Right lobe of liver (tissue), 6 donors: Measurements from ENCODE around the gene TFG. TPM values are rescaled to one million over a fixed set of nuclear protein-coding genes. Genes with fewer than 3 reads are reported as not detected.

Experiments used
- ATAC-seq, 4 donors: fragments of 200-7000 bp; cut with Tn5 transposase; one replicate each; pipeline ENCODE4 v1.9.1; 2020; ENCODE audit warnings: mild to moderate bottlenecking in 4 of 4, moderate library complexity in 4 of 4
- DNase-seq, 3 donors: peaks; one replicate each; pipeline ENCODE4 v3.0.0-alpha.2; 2020
- H3K27ac ChIP-seq, 3 donors: fragments of 200-600 bp; one replicate each; pipeline ENCODE4 v1.8.0; 2022
- H3K27me3 ChIP-seq, 2 donors: fragments of 200-600 bp; one replicate each; pipeline ENCODE4 v1.8.0; 2022
- H3K36me3 ChIP-seq, 4 donors: fragments of 200-600 bp; sonication (generic) in 1 of 4; one replicate each; pipeline versions ENCODE4 v1.5.1 to v1.8.0; 2017 to 2022; ENCODE audit warnings: control low read depth in 1 of 4
- H3K4me1 ChIP-seq, 4 donors: fragments of 200-600 bp; sonication (generic) in 1 of 4; one replicate each; pipeline versions ENCODE4 v1.5.1 to v1.8.0; 2017 to 2022; ENCODE audit warnings: control low read depth in 1 of 4
- H3K4me3 ChIP-seq, 3 donors: fragments of 200-600 bp; one replicate each; pipeline ENCODE4 v1.8.0; 2022
- H3K9me3 ChIP-seq, 4 donors: fragments of 200-600 bp; sonication (generic) in 1 of 4; one replicate each; pipeline versions ENCODE4 v1.5.1 to v1.8.0; 2017 to 2022; ENCODE audit warnings: control low read depth in 1 of 4
- POLR2A ChIP-seq: fragments of 450-650 bp; IDR thresholded peaks from one replicate; pipeline ENCODE4 v1.6.1; 2017; ENCODE audit warnings: antibody characterized with exemption, mild to moderate bottlenecking
- WGBS: methylation state at CpG from one replicate; pipeline ENCODE4 v1.1.6; 2018; ENCODE audit warnings: low coverage, low lambda C conversion rate; ENCODE audit not compliant: insufficient coverage; ENCODE audit errors: missing lambda C conversion rate; 5-methylcytosine and 5-hydroxymethylcytosine counted together
- intact Hi-C, 2 donors: fragments of 100-400 bp; cut with DNase I; formaldehyde crosslinking; loops; one replicate each; pipeline versions ENCODE4 v1.11.2 to v1.14.1; 2022
- total RNA-seq, 6 experiments: library from RNA; depleted of rRNA in 2 of 6; stranded (reverse); fragments of >200 nt in 2 of 6; fragmentation: NEBNext Ultra II Directional in 3 of 6; extraction: Animal tissue kit (Norgen Biotek cat#: 25700) in 3 of 6; gene quantifications; one replicate each; pipeline versions ENCODE4 v1.1.0 to v1.2.4, GENCODE V29; 2016 to 2023
- TF ChIP-seq, protein P1 (sequence below), 4 donors: fragments of 200-600 bp in 3 of 4; fragments of 450-650 bp in 1 of 4; IDR thresholded peaks; one replicate each; pipeline versions ENCODE4 v1.5.1 to v1.8.0; 2016 to 2022; ENCODE audit warnings: antibody characterized with exemption in 4 of 4, mild to moderate bottlenecking in 2 of 4
- donor health status: DM: no; HTN: yes; CAD: no.
- donor health status: DM: no; HTN: no; CAD: no.
- donor health status: DM: no; HTN: no; CAD: no.
- donor health status: DM: no; HTN: yes; CAD: no.
- donor health status: DM: no; HTN: yes; CAD: no.

TFG gene
- total RNA-seq, 6 experiments from 2014 or later = 54.7 to 91.6 (median 71.5) TPM

DNA sequence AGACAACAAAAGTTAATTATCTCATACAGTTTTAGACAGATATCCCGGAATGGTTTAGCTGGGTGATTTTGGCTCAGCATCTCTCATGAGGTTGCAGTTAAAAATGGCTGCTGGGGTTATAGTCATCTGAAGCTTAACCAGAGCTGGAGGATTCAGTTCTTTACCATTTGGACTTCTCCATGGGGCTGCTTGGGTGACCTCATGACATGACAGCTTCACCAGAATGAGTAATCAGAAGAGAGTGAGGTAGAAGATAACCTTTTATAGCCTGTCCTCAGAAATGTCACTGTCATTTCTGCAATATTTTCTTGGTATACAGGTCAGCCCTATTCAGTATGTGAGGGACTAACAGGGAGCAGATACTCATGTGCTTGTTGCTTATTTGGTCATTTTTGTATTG, 30.9 kb downstream of the TFG start:
- Histone ChIP-seq H3K27me3 (no peaks in the 10 kb centered on the region), H3K9me3 (no peaks in the 10 kb centered on the region), H3K4me3 (no peak overlapping the region), H3K27ac (no peak overlapping the region), H3K4me1 (no peaks in the 10 kb centered on the region), H3K36me3 (peaks cover 0 to 60% (median 36%) of the 10 kb centered on the region in 4 donors)
- no peak for DNase-seq
- 82% methylated on average over 1 of the region's 1 CpG for WGBS
- TF ChIP-seq POLR2A = no peak
- TF ChIP-seq, protein P1, sequence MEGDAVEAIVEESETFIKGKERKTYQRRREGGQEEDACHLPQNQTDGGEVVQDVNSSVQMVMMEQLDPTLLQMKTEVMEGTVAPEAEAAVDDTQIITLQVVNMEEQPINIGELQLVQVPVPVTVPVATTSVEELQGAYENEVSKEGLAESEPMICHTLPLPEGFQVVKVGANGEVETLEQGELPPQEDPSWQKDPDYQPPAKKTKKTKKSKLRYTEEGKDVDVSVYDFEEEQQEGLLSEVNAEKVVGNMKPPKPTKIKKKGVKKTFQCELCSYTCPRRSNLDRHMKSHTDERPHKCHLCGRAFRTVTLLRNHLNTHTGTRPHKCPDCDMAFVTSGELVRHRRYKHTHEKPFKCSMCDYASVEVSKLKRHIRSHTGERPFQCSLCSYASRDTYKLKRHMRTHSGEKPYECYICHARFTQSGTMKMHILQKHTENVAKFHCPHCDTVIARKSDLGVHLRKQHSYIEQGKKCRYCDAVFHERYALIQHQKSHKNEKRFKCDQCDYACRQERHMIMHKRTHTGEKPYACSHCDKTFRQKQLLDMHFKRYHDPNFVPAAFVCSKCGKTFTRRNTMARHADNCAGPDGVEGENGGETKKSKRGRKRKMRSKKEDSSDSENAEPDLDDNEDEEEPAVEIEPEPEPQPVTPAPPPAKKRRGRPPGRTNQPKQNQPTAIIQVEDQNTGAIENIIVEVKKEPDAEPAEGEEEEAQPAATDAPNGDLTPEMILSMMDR (IDR thresholded peaks at IDR 0.05) = no peak
- ATAC-seq = peak in 1 of 4 donors; percentile 39
- intact Hi-C loops = no loop called here

DNA sequence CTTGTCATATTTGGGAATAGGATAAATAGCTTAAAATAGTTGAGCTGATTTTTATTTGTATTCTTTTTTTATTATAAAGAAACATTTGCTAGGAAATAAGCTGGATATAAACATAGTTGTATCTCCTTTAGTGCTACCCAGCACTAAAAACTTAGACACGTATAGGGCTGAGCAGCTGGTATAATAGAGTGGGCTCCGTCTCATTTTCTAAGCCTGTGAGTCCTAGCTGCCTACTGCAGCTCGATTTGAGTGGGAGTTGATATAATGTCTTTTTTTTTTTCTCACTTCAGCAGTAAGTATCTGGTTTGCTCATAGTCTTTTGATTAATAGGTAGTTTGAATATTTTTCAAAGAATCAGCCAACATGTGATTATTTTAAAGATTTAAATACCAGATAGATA, 34.2 kb downstream of the TFG start:
- Histone ChIP-seq H3K4me3 (no peak overlapping the region), H3K27ac (no peak overlapping the region), H3K4me1 (peaks cover 0 to 8% (median 2%) of the 10 kb centered on the region in 4 donors), H3K27me3 (no peaks in the 10 kb centered on the region), H3K9me3 (no peaks in the 10 kb centered on the region), H3K36me3 (peaks cover 0 to 60% (median 18%) of the 10 kb centered on the region in 4 donors)
- WGBS = 88% methylated on average over 3 of the region's 3 CpGs
- intact Hi-C loops = no loop called here
- ATAC-seq = no peak
- no peak for DNase-seq
- TF ChIP-seq, protein P1 (IDR thresholded peaks at IDR 0.05) = no peak
- no peak for TF ChIP-seq POLR2A

DNA sequence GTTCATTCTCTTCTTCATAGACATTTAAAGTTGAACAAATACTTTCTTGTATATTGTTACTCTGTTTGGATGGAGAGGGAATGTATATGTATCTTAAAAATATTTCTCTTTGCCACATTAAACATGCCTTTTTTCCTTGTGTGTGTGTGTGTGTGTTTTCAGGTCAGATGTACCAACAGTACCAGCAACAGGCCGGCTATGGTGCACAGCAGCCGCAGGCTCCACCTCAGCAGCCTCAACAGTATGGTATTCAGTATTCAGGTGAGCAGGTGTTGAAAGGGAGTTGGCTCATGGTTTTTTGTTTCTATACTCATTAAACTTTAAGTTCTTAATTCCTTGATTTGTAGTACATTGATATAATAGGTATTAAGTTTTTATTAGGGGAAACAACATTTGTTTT, 35.4 kb downstream of the TFG start:
- no peak for ATAC-seq
- no peak overlapping the region for H3K27ac ChIP-seq
- intact Hi-C loops = no loop called here
- no peak for DNase-seq
- peaks cover 0 to 54% (median 12%) of the 10 kb centered on the region in 4 donors for H3K36me3 ChIP-seq
- H3K4me1 ChIP-seq = peaks cover 0 to 14% (median 3%) of the 10 kb centered on the region in 4 donors
- H3K9me3 ChIP-seq = no peaks in the 10 kb centered on the region
- no peaks in the 10 kb centered on the region for H3K27me3 ChIP-seq
- TF ChIP-seq, protein P1 (IDR thresholded peaks at IDR 0.05) = no peak
- no peak for TF ChIP-seq POLR2A
- no peak overlapping the region for H3K4me3 ChIP-seq
- WGBS = 89% methylated on average over 2 of the region's 2 CpGs

DNA sequence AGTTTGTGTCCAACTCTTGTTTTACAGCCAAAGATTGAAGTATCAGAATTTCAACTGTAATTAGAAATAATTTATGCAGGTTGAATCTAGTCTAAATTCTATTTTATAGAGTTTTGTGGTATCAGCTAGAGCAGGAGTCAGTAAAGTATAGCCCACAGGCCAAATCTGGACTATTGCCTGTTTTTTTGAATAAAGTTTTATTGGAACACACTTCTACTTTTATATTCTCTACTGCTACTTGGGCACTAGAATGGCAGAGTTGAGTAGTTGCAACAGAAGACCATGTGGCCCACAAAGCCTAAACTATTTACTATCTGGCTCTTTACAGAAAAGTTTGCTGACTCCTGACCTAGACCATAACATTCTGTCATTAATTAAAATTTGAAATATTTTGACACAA, 36.3 kb downstream of the TFG start:
- Histone ChIP-seq H3K36me3 (peaks cover 0 to 48% (median 12%) of the 10 kb centered on the region in 4 donors), H3K4me1 (peaks cover 0 to 22% (median 3%) of the 10 kb centered on the region in 4 donors), H3K4me3 (no peak overlapping the region), H3K9me3 (no peaks in the 10 kb centered on the region), H3K27ac (no peak overlapping the region), H3K27me3 (no peaks in the 10 kb centered on the region)
- DNase-seq = no peak
- ATAC-seq = no peak
- intact Hi-C loops = no loop called here
- TF ChIP-seq, protein P1 (IDR thresholded peaks at IDR 0.05) = no peak
- TF ChIP-seq POLR2A = no peak

GRCh38 chr3:100746092-100746491, 36.8 kb downstream of the TFG start:
- Histone ChIP-seq H3K27ac (no peak overlapping the region), H3K36me3 (peaks cover 0 to 52% (median 11%) of the 10 kb centered on the region in 4 donors), H3K27me3 (no peaks in the 10 kb centered on the region), H3K9me3 (no peaks in the 10 kb centered on the region), H3K4me1 (peaks cover 0 to 22% (median 3%) of the 10 kb centered on the region in 4 donors), H3K4me3 (no peak overlapping the region)
- intact Hi-C loops = no loop called here
- DNase-seq (no peak), ATAC-seq (no peak)
- WGBS = 84% methylated on average over 2 of the region's 3 CpGs
- TF ChIP-seq POLR2A = no peak
- TF ChIP-seq, protein P1 (IDR thresholded peaks at IDR 0.05) = no peak
